NCI-H2171 treated with DMSO at 0.1 percent for 48 hours (cell line): ENCODE results near the gene SPTY2D1.
"Not testable (repeated sequence)": the region's sequence is repeated elsewhere in the genome, so short reads cannot be mapped to it uniquely, and the experiment has no call there.

Experiments used
- DNase-seq: peaks from one replicate; lab custom pipeline; 2025; lab: John Stamatoyannopoulos, UW

Gene SPTY2D1, protein sequence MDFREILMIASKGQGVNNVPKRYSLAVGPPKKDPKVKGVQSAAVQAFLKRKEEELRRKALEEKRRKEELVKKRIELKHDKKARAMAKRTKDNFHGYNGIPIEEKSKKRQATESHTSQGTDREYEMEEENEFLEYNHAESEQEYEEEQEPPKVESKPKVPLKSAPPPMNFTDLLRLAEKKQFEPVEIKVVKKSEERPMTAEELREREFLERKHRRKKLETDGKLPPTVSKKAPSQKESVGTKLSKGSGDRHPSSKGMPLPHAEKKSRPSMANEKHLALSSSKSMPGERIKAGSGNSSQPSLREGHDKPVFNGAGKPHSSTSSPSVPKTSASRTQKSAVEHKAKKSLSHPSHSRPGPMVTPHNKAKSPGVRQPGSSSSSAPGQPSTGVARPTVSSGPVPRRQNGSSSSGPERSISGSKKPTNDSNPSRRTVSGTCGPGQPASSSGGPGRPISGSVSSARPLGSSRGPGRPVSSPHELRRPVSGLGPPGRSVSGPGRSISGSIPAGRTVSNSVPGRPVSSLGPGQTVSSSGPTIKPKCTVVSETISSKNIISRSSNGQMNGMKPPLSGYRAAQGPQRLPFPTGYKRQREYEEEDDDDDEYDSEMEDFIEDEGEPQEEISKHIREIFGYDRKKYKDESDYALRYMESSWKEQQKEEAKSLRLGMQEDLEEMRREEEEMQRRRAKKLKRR

DNA sequence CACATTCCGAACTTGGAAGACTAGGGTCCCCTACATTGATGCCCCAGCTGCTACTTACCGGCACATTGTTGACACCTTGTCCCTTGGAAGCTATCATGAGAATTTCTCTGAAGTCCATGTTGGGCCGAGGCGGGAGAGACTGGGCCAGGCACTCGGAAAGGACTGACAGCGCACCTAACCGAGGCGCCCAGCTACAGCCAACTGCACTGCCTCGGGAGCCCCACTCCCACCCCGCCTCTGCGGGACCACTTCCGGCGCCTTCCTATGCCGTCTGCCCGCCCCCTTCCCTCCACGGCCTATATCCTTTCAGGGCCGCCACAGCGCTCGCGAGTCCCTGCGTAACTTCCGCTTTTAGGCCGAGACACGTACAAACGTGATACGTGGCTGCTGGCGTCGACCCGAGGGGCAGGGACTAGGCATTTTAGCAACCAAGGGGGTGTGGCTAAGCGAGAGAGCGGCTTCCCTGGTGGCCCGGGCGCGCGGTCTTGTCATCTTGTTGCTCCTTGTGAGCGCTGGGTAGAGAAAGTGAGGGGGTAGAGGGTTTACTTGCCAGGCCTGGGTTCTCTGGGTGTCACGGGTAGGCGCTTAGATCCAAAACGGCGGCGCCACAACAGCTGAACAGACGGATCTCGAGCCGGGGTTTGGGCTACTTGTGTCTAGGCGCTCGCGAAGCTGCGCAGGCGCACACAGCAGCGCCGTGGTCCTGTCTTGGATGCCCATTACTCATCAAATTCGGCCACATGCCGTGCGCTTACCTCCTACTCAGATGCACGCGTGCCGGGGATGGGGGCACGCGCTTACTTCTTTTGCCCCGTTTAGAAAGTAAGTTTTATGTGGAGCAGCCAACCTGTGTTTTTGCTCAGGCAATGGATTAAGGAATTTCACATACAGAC, at the start of gene SPTY2D1:
SPTY2D1 (minus strand) TSS at position 203 of the 893 bp plus-strand sequence; CDS start at position 118, 85 bp downstream.
- DNase-seq = peak; percentile 90

DNA sequence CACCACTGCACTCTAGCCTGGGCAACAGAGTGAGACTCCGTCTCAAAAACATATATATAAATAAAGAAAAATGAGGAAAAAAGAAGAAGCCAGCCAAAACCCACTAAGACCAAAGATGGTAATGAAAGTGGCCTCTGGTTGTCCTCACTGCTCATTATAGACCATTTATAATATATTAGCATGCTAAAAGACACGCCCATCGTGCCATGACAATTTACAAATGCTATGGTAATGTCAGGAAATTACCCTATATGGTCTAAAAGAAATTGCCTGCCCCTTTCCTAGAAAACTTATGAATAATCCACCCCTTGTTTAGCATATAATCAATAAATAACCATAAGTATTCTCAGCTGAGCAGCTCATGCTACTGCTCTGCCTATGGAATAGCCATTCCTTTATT, 48.3 kb upstream of the SPTY2D1 start:
- no peak for DNase-seq

DNA sequence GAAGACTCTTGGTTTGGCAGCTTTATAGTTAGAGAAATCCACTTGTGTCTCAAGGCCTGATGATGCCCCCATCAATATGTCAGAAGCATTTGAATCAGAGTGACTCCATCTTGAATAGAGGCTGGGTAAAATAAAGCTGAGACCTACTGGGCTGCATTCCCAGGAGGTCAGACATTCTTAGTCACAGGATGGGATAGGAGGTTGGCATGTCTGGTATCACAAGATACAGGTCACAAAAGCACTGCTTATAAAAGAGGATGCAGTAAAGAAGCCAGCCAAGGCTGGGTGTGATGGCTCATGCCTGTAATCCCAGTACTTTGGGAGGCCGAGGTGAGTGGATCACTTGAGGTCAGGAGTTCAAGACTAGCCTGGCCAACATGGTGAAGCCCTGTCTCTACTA, 47.8 kb upstream of the SPTY2D1 start:
- not testable (repeated sequence) for DNase-seq

DNA sequence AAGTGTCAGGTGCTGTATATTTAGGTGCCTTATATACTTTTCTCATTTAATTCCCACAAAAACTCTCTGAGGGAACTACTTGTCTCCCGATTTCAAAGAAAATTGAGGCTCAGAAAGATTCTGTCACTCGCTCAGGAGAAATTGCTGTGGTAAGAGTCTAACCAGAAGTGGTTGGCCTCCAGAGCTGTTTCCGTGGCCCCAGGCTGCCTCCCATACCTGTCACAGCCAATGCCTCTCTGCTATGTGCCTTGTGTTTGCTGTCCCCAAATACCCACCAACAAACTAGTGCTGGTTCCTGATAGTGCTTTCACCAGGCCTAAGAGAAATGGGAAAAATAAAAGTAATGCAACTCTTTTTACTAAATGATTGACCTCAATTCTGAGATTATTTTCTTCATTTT, 43.4 kb upstream of the SPTY2D1 start:
- DNase-seq = no peak

DNA sequence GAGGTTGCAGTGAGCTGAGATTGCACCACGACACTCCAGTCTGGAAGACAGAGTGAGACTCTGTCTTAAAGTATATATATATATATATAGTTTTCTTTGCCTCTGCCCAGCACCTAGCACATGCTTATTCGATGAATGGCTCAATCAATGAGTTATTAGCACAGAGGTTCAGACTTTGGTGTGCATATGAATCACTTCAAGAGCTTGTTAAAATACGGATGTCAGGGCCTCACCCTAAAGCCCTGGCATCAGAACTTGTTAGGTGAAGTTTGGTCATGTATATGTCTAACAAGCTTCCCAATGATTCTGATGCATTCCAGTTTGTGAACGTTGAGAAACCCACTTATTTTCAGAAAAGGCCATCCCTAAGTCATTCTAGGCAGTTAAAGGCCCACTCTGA, 42.7 kb upstream of the SPTY2D1 start:
- no peak for DNase-seq

DNA sequence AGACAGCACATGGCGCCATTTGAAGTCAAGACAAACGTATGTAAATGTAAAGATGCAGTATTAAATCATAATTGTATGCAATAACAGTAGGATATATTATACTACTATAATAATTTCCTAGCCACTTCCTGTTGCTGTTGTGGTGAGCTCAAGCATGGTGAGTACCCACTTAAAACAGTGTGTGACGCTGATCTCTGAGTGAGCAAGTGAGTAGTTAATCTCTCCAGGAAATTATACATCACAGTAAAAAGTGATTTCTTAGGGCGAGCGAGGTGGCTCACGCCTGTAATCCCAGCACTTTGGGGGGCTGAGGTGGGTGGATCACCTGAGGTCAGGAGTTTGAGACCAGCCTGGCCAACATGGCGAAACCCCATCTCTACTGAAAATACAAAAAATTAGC, 38.1 kb upstream of the SPTY2D1 start:
- DNase-seq = not testable (repeated sequence)

DNA sequence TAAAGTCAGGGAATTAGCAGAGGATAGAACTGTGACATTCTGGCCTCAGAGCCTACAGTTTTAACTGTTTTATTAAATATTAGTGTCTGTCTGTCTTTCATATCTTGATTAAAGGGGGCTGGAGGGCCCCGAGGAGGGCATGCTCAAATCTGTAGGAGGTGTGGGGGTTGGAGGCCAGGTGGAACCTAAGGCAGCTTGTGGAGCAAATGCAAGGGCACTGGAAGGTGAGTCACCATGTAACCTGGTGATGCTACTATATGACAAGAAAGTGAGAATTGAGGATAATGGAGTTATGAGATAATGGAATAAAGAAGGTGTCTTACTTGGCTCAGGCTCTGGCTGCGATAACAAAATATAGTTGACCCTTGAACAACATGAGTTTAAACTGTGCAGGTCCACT, 37.1 kb upstream of the SPTY2D1 start:
- DNase-seq = no peak

DNA sequence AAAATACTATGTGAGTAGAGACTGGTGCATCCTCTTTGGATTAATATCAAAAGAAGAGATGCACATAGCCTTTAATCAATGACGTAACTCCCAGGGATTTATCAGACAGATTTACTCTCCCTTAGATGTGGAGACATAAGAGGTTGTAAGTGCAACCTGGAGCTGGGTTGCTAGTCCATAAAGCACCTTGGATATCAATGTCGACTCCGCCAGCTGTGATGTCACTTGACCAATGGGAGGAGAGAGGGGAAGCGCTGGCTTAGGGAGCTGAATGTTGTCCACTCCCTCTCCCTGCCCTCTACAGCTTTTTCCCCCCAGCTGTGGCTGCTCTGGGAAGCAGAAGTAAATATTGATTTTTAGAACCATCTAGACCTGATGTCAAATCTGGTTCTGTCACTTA, 35.6 kb upstream of the SPTY2D1 start:
- no peak for DNase-seq

DNA sequence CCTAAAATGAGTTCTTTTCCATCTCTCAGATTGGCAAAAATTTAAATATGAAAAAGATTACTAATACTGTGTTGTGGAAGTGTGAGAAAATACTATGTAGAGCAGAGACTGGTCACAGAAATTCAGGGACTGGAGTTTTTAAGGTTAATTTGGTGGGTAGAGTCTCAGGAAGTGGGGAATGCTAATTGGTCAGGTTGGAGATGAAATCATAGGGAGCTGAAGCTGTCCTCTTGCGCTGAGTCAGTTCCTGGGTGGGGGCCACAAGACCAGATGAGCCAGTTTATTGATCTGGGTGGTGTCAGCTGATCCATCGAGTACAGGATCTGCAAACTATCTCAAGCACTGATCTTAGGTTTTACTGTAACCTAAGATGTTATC, 35.1 kb upstream of the SPTY2D1 start:
- no peak for DNase-seq

DNA sequence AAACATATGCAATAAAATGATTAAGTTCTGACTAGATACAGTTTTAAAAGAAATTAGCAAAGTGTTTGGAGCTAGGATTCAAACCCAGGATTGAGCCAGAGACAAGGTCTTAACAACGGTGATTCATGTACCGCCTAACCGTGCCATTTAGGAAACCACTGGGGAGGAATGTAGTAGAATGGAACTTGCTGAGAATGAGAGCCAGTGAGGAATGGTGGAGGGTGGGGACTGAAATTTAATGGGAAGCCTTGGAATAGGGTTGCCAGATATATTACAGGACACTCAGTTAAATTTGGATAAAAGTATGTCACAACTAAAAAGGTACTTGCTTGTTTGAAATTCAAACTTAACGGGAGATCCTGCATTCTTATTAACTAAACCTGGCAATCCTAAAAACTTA, 34.0 kb upstream of the SPTY2D1 start:
- no peak for DNase-seq

DNA sequence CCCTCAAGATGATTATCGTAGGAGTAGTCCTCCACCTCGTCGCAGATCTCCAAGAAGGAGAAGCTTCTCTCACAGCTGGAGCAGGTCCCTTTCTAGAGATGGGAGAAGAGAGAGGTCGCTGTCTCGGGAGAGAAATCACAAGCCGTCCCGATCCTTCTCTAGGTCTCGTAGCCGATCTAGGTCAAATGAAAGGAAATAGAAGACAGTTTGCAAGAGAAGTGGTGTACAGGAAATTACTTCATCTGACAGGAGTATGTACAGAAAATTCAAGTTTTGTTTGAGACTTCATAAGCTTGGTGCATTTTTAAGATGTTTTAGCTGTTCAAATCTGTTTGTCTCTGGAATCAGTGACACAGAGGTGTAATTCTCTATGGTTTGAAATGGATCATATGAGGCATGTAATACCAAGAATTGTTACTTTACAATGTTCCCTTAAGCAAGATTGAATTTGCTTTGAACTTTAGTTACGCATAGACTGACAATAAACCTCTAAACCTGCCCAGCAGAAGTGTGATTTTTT, 31.3 kb upstream of the SPTY2D1 start:
- DNase-seq = not testable (repeated sequence)

DNA sequence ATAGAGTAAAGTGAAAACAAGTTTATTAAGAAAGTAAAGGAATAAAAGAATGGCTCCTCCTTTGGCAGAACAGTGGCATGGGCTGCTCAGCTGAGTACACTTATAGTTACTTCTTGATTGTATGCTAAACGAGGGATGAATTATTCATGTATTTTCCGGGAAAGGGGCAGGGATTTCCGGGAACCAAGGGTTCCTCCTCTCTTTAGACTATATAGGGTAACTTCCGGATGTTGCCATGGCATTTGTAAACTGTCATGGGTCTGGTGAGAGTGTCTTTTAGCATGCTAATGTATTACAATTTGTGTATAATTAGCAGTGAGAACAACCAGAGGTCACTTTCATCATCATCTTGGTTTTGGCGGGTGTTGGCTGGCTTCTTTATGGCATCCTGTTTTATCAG, 23.5 kb upstream of the SPTY2D1 start:
- DNase-seq = no peak

DNA sequence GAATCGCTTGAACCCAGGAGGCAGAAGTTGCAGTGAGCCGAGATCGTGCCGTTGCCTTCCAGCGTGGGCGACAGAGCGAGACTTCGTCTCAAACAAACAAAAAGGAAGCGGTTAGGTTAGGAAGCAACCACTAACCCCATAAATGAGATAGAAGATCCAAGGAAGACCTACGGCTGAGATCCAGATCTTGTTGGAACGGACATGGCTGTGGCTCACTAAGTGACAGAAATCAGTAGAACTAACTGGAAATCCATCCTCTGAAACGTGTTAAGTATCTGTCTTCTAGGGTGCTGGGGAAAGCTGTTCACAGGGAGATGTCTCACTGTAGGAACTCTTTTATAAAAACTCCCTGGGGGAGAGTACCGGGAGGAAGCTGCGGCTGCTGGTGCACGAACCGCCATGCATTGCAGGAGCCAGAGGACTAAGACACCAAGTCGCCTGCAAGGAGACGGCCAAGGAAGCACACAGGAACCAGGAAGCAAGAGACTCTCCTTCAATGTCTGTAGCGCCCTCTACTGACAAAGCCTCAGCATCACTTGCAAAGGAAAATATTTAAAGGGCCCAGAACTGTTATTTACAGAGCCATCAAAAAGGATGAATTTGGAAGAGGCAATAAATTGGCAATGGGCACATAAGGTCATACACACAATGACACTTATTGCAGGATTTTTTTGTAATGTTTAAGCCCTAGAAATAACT, 16.9 kb upstream of the SPTY2D1 start:
- peak; percentile 0 for DNase-seq

DNA sequence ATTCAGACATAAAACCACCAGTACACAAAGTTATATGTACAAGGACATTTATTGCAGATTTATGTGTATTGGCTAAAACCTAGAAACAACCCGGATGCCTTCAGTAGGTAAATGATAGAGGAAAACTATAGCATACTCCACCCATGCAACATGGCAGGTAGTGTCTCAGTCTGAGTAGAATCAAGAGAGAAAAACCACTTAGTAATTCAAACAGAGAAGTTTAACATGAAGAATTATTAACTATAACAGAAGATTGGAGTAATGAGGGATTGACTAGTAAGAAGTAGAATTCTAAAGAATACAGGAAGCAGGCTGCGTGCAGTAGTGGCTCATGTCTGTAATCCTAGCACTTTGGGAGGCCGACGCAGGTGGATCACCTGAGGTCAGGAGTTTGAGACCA, 16.2 kb upstream of the SPTY2D1 start:
- DNase-seq = no peak

DNA sequence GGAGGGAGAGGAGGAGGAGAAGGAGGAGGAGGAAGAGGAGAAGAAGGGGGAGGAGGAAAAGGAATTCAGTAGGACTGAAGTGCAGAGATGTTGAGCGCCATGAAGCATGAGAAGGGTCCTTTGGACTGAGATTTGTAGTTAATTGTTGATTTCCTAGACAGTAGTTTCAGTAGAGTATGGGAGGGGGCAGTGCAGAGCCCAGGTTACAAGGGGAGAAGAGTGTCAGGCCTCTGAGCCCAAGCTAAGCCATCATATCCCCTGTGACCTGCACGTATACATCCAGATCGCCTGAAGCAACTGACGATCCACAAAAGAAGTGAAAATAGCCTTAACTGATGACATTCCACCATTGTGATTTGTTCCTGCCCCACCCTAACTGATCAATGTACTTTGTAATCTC, 8.9 kb upstream of the SPTY2D1 start:
- not testable (repeated sequence) for DNase-seq

DNA sequence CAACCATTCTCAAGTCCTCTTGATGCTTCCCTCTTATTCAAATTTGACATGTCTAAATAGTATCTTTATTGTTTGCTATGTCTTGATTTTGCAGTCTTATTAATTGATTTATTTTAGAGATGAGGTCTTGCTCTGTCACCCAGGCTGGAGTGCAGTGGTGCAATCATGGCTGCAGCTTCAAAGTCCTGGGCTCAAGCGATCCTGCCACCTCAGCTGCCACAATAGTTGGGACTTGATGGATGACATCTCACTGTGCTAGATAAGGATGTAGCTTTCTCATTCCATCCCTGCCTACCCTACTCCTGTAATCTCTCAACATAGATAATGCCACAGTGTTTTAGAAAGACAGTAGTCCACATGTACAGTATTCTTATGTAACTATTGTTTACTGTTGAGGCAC, 7.5 kb upstream of the SPTY2D1 start:
- DNase-seq = no peak

DNA sequence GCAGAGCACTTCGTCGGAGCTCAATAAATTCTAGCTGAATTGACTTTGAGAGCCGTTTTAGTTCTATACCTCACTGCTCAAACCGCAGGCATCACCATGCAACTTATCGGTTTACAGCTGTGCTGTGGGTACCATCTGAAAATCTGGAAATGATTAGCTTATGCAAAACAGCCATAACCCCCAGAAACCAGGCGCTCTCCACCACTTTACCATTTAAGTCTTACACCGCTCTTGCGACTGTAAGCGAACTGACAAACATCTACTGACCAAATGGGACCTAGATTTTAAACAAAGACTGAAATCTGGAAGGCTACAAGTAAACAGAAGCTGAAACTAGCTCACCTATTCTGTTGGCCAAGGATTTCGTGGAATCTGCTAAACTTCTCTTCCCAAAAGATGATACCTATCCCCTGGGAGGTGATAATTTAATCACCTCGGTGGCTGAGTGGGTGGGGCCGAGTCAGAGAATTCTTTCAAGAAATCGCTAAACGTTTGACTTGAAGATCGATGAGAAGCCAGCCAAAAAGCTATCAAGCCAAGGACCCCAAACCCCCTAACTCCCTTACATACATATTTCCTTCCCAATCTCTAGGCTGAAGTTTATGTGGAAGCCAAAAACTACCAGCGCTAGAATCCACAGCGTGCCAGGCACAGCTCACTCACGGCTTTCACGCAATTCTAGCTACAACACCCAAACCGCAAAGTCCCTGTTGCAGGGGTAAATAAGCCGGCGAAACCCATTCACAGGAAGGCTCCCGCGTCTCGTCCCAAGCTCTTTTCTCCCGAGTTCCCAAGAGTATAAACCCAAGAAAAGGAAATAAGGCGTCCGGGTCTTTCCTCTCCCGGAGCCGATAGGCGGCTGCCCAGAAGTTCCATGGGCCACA, 644 bp downstream of the SPTY2D1 start:
- no peak for DNase-seq

DNA sequence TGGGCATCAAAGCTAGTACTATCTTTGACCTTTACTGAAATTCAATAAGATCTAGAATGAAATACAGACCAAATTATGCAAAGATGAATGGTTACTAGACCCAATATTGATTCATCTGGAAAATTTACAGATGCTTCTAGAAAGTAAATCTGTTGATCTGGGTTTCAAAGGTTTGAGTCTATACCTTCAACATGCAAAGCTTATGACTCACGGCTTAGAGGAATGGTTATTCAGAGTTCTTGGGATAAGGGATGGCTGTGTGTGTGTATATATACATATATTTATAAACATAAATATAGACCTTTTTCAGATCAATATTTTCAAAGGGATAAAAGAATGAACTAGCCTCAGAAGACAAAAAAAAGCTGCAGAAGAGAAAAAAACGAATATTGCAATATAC, 1.3 kb downstream of the SPTY2D1 start:
- no peak for DNase-seq

DNA sequence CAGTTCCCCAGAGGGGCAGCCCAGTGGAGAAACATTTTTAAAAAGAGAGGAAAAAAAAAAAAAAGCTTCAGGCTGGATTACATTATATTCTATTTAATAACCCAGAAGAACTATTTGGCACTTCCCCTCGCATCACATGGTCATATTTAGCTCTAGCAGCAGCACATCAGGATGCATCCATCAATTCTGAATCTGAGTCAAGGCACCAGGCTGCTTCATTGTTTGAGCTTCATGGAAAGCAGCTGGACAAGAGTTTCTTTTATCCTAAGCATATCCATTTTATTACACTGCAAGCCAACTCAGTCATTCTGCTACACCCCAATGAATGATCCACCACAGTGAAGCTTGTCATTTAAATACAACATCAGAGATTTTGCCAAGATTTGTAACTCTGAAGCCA, 10.0 kb downstream of the SPTY2D1 start:
- DNase-seq = no peak

DNA sequence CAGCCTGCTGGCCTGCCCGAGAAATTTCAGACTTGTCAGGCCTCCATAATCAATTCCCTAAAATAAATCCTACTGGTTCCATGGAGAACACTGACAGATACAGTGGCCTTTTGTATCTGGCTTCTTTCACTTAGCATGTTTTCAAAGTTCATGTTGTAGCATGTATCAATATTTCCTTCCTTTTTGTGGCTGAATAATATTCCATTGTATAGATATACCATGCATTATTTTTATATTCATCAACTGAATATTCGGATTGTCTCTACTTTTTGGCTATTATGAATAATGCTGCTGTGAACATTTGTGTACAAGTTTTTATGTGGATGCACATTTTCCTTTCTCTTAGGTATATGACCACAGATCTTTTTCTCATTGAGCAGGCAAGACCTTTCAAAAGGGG, 10.4 kb downstream of the SPTY2D1 start:
- no peak for DNase-seq
